GM12874 (cell line): ENCODE measurements around the gene EBF3.

Source experiments
- TF ChIP-seq, protein P1 (sequence below): IDR thresholded peaks from 2 replicates; pipeline ENCODE4 v1.5.1; 2011; ENCODE audit warnings: low read depth, mild to moderate bottlenecking, control low read depth, low read length, moderate library complexity; ENCODE audit not compliant: insufficient read depth

EBF3 gene

DNA sequence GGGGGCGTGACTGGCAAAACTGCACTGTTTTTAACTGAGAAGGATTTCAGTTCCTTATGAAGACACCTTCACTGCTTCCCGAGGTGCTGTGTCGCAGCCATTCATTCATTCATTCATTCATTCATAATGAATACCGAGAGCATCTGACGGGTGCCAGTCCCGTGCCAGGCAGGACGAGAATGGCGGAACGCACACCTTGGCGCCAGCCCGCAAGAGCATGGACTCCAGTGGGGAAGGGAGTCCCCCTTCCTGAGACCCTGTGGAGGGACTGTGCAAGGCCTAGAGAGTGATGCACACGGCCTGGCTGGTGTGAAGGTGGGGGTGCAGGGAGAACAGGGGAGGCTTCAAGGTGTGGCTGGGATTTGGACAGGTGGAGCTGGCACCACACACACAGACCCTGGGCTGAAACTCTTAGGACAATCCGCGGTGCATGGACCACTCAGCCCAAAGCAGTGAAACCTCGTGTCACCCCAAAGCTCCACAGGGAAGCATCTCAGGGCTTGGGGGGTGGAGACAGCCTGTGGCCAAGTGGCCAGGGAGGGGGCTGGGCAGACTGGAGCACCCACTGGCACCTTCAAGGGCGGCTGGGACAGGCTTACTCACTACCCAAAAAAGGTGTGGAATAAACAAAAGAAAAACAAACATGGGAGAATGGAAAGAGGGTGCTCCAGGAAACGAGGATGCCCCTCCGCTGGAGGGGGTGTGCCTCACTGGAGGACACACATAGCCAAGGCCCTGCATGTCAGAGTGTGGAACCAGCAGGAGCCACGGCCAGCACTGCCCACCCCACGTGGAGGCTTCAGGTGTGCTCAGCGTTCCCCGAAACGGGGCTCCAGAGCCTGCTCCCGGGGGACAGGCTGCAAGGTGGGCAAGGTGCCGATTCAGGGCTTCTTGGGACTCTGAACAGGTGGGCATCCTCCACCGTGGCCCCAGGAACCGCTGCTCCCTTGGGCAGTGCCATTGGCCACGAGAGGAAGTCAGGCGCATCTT lies 37.7 kb downstream of the EBF3 start:
- TF ChIP-seq, protein P1, sequence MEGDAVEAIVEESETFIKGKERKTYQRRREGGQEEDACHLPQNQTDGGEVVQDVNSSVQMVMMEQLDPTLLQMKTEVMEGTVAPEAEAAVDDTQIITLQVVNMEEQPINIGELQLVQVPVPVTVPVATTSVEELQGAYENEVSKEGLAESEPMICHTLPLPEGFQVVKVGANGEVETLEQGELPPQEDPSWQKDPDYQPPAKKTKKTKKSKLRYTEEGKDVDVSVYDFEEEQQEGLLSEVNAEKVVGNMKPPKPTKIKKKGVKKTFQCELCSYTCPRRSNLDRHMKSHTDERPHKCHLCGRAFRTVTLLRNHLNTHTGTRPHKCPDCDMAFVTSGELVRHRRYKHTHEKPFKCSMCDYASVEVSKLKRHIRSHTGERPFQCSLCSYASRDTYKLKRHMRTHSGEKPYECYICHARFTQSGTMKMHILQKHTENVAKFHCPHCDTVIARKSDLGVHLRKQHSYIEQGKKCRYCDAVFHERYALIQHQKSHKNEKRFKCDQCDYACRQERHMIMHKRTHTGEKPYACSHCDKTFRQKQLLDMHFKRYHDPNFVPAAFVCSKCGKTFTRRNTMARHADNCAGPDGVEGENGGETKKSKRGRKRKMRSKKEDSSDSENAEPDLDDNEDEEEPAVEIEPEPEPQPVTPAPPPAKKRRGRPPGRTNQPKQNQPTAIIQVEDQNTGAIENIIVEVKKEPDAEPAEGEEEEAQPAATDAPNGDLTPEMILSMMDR, result no peak

DNA sequence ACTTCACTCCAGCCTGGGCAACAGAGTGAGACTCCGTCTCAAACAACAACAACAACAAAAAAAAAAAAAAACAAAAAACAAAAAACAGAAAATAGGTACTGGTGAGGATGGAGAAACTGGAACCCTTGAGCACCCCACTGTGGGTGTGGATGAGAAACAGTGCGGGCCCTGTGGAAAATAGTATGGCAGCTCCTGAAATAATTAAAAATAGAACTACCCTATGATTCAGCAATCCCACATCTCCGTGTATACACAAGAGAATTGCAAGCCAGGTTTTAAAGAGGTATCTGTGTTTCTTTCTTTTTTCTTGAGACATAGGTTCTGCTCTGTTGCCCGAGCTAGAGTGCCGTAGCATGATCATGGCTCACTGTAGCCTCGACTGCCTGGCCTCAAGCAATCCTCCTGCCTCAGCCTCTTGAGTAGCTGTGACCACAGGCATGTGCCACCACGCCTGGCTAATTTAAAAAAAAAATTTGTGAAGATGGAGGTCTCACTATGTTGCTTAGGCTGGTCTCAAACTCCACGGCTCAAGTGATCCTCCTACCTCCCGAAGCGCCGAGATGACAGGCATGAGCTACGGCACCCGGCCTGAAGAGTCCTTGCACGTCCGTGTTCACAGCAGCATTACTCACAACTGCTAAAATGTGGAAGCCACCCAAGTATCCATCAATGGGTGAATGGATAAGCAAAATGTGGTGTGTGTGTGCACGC lies 39.5 kb downstream of the EBF3 start:
- TF ChIP-seq, protein P1, result no peak

DNA sequence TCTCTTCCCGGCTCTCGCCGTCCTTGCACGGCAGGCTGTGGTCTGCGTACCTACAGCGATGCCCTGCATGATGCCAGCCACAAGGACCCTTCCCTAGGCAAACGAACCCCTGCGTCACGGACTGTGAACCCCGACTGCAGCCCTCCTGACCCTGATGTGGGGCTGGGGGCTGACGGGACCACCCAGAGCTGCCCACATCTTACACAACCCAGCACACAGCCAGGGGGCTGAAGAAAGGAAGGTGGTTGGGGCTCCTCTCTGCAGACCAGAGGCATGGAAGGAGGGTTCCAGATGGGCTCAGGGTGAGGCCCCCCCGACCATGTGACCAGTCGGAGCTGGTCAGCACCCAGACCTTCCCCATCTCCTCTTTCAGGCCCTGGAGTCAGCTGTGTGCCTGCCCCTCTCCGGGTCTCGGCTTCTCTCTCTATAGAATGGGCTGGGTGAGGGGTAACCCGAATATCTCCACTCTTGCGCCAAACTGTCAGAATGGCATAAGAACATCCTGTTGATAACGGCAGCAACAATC lies 41.4 kb downstream of the EBF3 start:
- TF ChIP-seq, protein P1, result no peak

DNA sequence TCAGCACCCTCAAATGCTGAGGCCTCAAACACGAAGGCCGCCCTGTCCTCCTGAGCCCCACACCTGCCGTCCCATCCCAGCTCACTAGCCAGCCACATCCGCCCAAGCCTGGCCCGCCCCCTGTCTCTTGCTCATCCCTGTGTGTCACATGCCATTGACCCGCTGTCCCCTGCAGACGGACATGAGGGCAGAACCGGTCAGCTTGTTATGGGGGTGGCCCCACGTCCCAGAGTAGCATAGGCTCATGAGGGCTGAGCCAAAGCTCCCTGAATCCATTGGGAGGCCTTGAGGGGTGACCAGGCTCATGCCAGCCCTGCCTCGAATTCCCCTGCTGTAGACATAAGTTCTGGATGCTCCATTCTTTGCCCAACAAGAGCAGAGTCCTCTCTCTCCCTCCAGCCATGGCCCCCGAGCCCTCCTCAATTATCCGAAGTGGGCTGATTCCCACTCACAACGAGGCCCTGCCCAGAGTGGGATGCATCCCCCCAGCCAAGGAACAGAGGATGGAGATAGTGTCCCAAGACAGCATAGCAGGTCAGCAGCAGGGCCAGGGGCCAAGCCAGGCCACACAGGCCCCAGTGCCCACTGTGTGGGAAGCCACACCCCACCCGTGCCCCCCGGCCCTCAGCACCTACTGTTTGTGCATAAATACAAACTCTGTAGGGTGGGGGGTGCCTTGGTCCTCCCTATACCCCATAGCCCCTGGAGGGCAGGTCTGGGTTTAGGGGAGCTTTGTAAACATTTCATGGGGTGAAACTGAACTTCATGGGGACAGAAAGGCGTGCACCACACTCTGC lies 42.1 kb downstream of the EBF3 start:
- TF ChIP-seq, protein P1, result no peak

DNA sequence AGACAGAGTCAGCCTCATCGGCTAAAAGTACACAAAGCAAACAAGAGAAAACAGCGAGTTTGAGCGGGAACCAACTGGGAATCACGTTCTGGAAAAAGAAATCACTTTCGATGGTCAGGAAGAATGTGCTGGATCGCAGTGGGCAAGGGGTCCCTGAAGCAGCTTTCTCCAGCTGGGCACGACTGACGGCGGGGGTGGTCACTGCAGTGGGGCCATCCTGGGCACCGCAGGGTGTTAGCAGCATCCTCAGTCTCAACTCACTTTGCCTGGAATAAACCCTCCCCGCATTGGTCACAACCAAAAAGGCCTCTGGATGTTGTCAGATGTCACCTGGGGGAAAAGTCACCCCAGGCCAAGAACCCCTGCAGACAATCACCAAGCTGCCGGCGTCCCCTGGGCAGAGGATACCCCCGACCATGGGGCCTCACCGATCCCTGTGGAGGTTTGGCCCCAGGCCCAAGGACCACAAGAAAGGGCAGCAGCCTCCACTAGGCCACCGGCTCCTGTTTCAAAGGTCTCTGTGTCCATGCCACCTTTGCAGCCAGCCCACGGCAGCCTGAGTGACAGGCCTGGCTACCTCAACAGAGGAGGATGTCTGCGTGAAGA lies 42.9 kb downstream of the EBF3 start:
- TF ChIP-seq, protein P1, result no peak

DNA sequence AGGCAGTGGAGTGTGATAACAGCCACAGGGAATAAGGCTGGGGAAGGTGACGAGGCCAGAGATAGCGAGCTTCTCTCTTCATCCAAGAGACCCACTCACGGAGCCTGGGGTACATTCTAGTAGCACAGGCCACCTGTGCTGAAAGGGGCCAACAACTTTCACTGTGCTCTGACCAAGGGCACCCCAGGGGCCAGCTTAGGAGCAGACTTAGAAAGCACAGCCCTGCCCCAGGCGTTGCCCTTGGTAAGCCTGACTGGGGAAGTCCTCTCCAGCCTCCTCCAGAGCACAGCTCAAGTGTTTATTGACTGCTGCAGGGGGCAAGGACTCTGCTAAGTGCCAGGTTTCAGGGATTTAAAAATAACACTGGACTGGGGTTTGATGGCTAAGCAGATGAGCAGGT lies 44.7 kb downstream of the EBF3 start:
- TF ChIP-seq, protein P1, result no peak
